ENCODE data around the gene HSD17B8. TPM values are rescaled to one million over a fixed set of nuclear protein-coding genes. Genes with fewer than 3 reads are reported as not detected.

Gene HSD17B8
- total RNA-seq, 1 experiment from 2014 or later, result 22.0 TPM

DNA sequence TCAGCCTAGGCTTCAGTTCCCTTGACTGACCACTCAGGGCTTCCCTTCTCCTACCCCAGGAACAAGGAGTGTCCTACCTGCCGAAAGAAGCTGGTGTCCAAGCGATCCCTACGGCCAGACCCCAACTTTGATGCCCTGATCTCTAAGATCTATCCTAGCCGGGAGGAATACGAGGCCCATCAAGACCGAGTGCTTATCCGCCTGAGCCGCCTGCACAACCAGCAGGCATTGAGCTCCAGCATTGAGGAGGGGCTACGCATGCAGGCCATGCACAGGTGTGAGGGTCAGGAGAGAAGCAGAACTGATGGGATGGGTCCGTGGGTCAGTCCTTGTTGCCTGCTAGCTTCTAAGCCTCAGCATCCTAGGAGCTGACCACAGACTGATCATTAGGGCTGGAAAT, 5.4 kb downstream of the HSD17B8 start:
- DNase-seq (ENCODE audit: low read depth, low spot score) (no peak), ATAC-seq (no peak)
- BruUV-seq (replicated peaks), result no TSS peak
- CTCF ChIA-PET, result interaction anchor here (1.9 kb wide), 1 partner anchor 38 kb away, joined by 6 read pairs; no protein-coding TSS in a partner anchor
- Histone ChIP-seq H3K79me2 (ENCODE audit: insufficient read depth, low read length) (peaks cover 19% of the 10 kb centered on the region), H3K27me3 (ENCODE audit: insufficient read depth, low read length) (no peaks in the 10 kb centered on the region), H4K20me1 (ENCODE audit: insufficient read depth) (no peaks in the 10 kb centered on the region), H2AFZ (ENCODE audit: low read depth, low read length, poor library complexity, severe bottlenecking) (no peak overlapping the region), H3K9me2 (ENCODE audit: insufficient read depth) (no peaks in the 10 kb centered on the region), H3K36me3 (ENCODE audit: control insufficient read depth in 1 of 2, insufficient read depth in 2 of 2, low read length in 2 of 2) (peaks cover 10 to 15% of the 10 kb centered on the region in 2 experiments; a peak in 3 of 4 replicates), H3K4me3 (replicated peaks in 1 of 2; ENCODE audit: low read depth in 1 of 2, low read length in 2 of 2) (no peak overlapping the region), H3K4me1 (ENCODE audit: control insufficient read depth in 1 of 2, insufficient read depth in 2 of 2, low read length in 2 of 2) (peaks cover 23 to 38% of the 10 kb centered on the region in 2 experiments), H3K4me2 (ENCODE audit: low read length) (no peak overlapping the region), H3K9me3 (ENCODE audit: control insufficient read depth in 1 of 2, insufficient read depth in 1 of 2, low read depth in 1 of 2, low read length in 2 of 2) (no peaks in the 10 kb centered on the region), H3K27ac (ENCODE audit: low read depth, low read length) (no peak overlapping the region), H3K9ac (ENCODE audit: low read length) (no peak overlapping the region)
- TF ChIP-seq, protein P1, sequence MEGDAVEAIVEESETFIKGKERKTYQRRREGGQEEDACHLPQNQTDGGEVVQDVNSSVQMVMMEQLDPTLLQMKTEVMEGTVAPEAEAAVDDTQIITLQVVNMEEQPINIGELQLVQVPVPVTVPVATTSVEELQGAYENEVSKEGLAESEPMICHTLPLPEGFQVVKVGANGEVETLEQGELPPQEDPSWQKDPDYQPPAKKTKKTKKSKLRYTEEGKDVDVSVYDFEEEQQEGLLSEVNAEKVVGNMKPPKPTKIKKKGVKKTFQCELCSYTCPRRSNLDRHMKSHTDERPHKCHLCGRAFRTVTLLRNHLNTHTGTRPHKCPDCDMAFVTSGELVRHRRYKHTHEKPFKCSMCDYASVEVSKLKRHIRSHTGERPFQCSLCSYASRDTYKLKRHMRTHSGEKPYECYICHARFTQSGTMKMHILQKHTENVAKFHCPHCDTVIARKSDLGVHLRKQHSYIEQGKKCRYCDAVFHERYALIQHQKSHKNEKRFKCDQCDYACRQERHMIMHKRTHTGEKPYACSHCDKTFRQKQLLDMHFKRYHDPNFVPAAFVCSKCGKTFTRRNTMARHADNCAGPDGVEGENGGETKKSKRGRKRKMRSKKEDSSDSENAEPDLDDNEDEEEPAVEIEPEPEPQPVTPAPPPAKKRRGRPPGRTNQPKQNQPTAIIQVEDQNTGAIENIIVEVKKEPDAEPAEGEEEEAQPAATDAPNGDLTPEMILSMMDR (IDR thresholded peaks at IDR 0.05 in 2 of 3, conservative IDR thresholded peaks at IDR 0.05 in 1 of 3; ENCODE audit: borderline replicate concordance in 1 of 3, insufficient read depth in 1 of 3, low read depth in 2 of 3, low read length in 2 of 3), result no peak
- TF ChIP-seq JUND (IDR thresholded peaks at IDR 0.05) (no peak), POLR2A (IDR thresholded peaks at IDR 0.05; ENCODE audit: borderline replicate concordance, extremely low read depth, insufficient read depth, insufficient read length) (no peak), FOSL1 (IDR thresholded peaks at IDR 0.05; ENCODE audit: low read depth) (no peak), CBX3 (IDR thresholded peaks at IDR 0.05; ENCODE audit: low read depth) (no peak), EZH2 (IDR thresholded peaks at IDR 0.05) (no peak), ZNF274 (IDR thresholded peaks at IDR 0.05; ENCODE audit: low read depth, low read length) (no peak), SP1 (IDR thresholded peaks at IDR 0.05; ENCODE audit: low read depth) (no peak), YY1 (IDR thresholded peaks at IDR 0.05; ENCODE audit: extremely low read depth, insufficient replicate concordance, low read depth, low read length) (no peak), POLR2AphosphoS5 (IDR thresholded peaks at IDR 0.05; ENCODE audit: low read depth, low read length) (no peak), SIN3A (IDR thresholded peaks at IDR 0.05; ENCODE audit: low read depth) (no peak), EGR1 (IDR thresholded peaks at IDR 0.05; ENCODE audit: low read depth) (no peak), TCF7L2 (IDR thresholded peaks at IDR 0.05; ENCODE audit: borderline replicate concordance, extremely low read depth, insufficient read depth, insufficient read length) (no peak), ELF1 (IDR thresholded peaks at IDR 0.05; ENCODE audit: borderline replicate concordance, low read depth) (no peak), ZFX (IDR thresholded peaks at IDR 0.05) (no peak)
- TF ChIP-seq, protein P2, sequence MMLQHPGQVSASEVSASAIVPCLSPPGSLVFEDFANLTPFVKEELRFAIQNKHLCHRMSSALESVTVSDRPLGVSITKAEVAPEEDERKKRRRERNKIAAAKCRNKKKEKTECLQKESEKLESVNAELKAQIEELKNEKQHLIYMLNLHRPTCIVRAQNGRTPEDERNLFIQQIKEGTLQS (IDR thresholded peaks at IDR 0.05), result no peak
- TF ChIP-seq, protein P3, sequence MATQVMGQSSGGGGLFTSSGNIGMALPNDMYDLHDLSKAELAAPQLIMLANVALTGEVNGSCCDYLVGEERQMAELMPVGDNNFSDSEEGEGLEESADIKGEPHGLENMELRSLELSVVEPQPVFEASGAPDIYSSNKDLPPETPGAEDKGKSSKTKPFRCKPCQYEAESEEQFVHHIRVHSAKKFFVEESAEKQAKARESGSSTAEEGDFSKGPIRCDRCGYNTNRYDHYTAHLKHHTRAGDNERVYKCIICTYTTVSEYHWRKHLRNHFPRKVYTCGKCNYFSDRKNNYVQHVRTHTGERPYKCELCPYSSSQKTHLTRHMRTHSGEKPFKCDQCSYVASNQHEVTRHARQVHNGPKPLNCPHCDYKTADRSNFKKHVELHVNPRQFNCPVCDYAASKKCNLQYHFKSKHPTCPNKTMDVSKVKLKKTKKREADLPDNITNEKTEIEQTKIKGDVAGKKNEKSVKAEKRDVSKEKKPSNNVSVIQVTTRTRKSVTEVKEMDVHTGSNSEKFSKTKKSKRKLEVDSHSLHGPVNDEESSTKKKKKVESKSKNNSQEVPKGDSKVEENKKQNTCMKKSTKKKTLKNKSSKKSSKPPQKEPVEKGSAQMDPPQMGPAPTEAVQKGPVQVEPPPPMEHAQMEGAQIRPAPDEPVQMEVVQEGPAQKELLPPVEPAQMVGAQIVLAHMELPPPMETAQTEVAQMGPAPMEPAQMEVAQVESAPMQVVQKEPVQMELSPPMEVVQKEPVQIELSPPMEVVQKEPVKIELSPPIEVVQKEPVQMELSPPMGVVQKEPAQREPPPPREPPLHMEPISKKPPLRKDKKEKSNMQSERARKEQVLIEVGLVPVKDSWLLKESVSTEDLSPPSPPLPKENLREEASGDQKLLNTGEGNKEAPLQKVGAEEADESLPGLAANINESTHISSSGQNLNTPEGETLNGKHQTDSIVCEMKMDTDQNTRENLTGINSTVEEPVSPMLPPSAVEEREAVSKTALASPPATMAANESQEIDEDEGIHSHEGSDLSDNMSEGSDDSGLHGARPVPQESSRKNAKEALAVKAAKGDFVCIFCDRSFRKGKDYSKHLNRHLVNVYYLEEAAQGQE (IDR thresholded peaks at IDR 0.05; ENCODE audit: low read depth), result no peak
- TF ChIP-seq, protein P4, sequence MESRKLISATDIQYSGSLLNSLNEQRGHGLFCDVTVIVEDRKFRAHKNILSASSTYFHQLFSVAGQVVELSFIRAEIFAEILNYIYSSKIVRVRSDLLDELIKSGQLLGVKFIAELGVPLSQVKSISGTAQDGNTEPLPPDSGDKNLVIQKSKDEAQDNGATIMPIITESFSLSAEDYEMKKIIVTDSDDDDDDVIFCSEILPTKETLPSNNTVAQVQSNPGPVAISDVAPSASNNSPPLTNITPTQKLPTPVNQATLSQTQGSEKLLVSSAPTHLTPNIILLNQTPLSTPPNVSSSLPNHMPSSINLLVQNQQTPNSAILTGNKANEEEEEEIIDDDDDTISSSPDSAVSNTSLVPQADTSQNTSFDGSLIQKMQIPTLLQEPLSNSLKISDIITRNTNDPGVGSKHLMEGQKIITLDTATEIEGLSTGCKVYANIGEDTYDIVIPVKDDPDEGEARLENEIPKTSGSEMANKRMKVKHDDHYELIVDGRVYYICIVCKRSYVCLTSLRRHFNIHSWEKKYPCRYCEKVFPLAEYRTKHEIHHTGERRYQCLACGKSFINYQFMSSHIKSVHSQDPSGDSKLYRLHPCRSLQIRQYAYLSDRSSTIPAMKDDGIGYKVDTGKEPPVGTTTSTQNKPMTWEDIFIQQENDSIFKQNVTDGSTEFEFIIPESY (IDR thresholded peaks at IDR 0.05; ENCODE audit: extremely low read depth, insufficient replicate concordance, low read length), result no peak
- POLR2A ChIA-PET, result no interaction called here
- intact Hi-C loops (cut with micrococcal nuclease), result loop anchor here (10.0 kb wide), 1 partner anchor 205 kb away; the partner anchor contains the start of genes CUTA and PHF1
- RAD21 ChIA-PET (ENCODE audit: low non-redundant PET in 1 of 2, low total read pairs in 2 of 2, uncharacterized antibody in 2 of 2, unreplicated experiment in 2 of 2), result no interaction called here

Measured in HCT116 (cell line).